Brain microvascular endothelial cell (primary cell): Measurements from ENCODE around the gene CACNG8.

Source experiments
- DNase-seq: peaks from one replicate; pipeline ENCODE4 v3.0.0-alpha.2; 2020
- H3K27ac ChIP-seq: fragments of 250-450 bp; sonication (Bioruptor Pico); 2 replicates; pipeline ENCODE4 v1.5.1; 2020; ENCODE audit warnings: mild to moderate bottlenecking, moderate library complexity
- H3K27me3 ChIP-seq: fragments of 250-450 bp; sonication (Bioruptor Pico); replicated peaks from 2 replicates; pipeline ENCODE4 v1.5.1; 2020; ENCODE audit warnings: mild to moderate bottlenecking
- H3K36me3 ChIP-seq: fragments of 250-450 bp; sonication (Bioruptor Pico); replicated peaks from 2 replicates; pipeline ENCODE4 v1.5.1; 2020; ENCODE audit warnings: mild to moderate bottlenecking
- H3K4me3 ChIP-seq: 2 replicates; pipeline ENCODE4 v1.5.1; 2011; ENCODE audit warnings: low read depth, mild to moderate bottlenecking, control low read depth, low read length, moderate library complexity
- CTCF ChIP-seq: IDR thresholded peaks from 2 replicates; pipeline ENCODE4 v1.5.1; 2011; ENCODE audit warnings: low read depth, mild to moderate bottlenecking, moderate library complexity, low read length, control low read depth, inconsistent platforms; ENCODE audit errors: missing control alignments
- in situ Hi-C: cut with HindIII; loops from 2 replicates; pipeline ENCODE4 v1.10.0; 2017; ENCODE audit warnings: low sequenced_read_pairs, low pct_ligation_motif_present

CACNG8 gene

GRCh38 chr19:54024660-54025059 lies 61.9 kb downstream of the CACNG8 start:
- in situ Hi-C loops: no loop called here
- H3K36me3 ChIP-seq: no peaks in the 10 kb centered on the region
- H3K4me3 ChIP-seq: no peak overlapping the region
- H3K27me3 ChIP-seq: no peaks in the 10 kb centered on the region
- no peak for TF ChIP-seq CTCF
- DNase-seq: no peak
- no peak overlapping the region for H3K27ac ChIP-seq

- in situ Hi-C loops: no loop called here
- no peak for TF ChIP-seq CTCF
- H3K4me3 ChIP-seq: no peak overlapping the region
- no peak for DNase-seq
- no peaks in the 10 kb centered on the region for H3K36me3 ChIP-seq
- no peaks in the 10 kb centered on the region for H3K27me3 ChIP-seq
- no peak overlapping the region for H3K27ac ChIP-seq
Measured at GRCh38 chr19:54026656-54027055, 63.9 kb downstream of the CACNG8 start.

- Histone ChIP-seq H3K27me3 (no peaks in the 10 kb centered on the region), H3K36me3 (no peaks in the 10 kb centered on the region), H3K4me3 (no peak overlapping the region), H3K27ac (no peak overlapping the region)
- no peak for TF ChIP-seq CTCF
- in situ Hi-C loops: no loop called here
- no peak for DNase-seq
Measured at GRCh38 chr19:54029301-54029700, 66.6 kb downstream of the CACNG8 start.

- no peak overlapping the region for H3K27ac ChIP-seq
- H3K27me3 ChIP-seq: no peaks in the 10 kb centered on the region
- peak; percentile 64 for DNase-seq
- peak; percentile 83 for TF ChIP-seq CTCF
- in situ Hi-C loops: no loop called here
- no peak overlapping the region for H3K4me3 ChIP-seq
- H3K36me3 ChIP-seq: no peaks in the 10 kb centered on the region
Measured at GRCh38 chr19:54029930-54030490, 67.3 kb downstream of the CACNG8 start.

- no peak overlapping the region for H3K4me3 ChIP-seq
- TF ChIP-seq CTCF: peak; percentile 75
- no peak overlapping the region for H3K27ac ChIP-seq
- no peaks in the 10 kb centered on the region for H3K36me3 ChIP-seq
- in situ Hi-C loops: no loop called here
- no peak for DNase-seq
- no peaks in the 10 kb centered on the region for H3K27me3 ChIP-seq
Measured at GRCh38 chr19:54030895-54031586, 68.3 kb downstream of the CACNG8 start.
